Stimulated activated CD8-positive, alpha-beta memory T cell treated with anti-CD3 and anti-CD28 coated beads, Interleukin-7, amount 100 ng/mL, for 1 hour (primary cell): ENCODE measurements around the gene CCDC141.

Experiments used
- DNase-seq, 2 donors: peaks; one replicate each; pipeline ENCODE4 v3.0.0-alpha.2; 2020; ENCODE audit warnings: low read depth in 2 of 2

CCDC141 gene

GRCh38 chr2:178980815-178981214, 69.1 kb downstream of the CCDC141 start:
- no peak for DNase-seq

- DNase-seq: no peak
Measured at GRCh38 chr2:178978667-178979066, 71.3 kb downstream of the CCDC141 start.

- DNase-seq: no peak
Measured at GRCh38 chr2:178976351-178976750, 73.6 kb downstream of the CCDC141 start.

GRCh38 chr2:178962805-178963433, 87.0 kb downstream of the CCDC141 start:
- DNase-seq: no peak

- no peak for DNase-seq
Measured at GRCh38 chr2:178962152-178962551, 87.8 kb downstream of the CCDC141 start.

- no peak for DNase-seq
Measured at GRCh38 chr2:178954049-178954448, 95.9 kb downstream of the CCDC141 start.

GRCh38 chr2:178951266-178952006, 98.5 kb downstream of the CCDC141 start:
- no peak for DNase-seq

GRCh38 chr2:178949584-178949983, 100.4 kb downstream of the CCDC141 start:
- DNase-seq: no peak

GRCh38 chr2:178949151-178949550, 100.8 kb downstream of the CCDC141 start:
- DNase-seq: no peak

GRCh38 chr2:178947006-178947405, 102.9 kb downstream of the CCDC141 start:
- DNase-seq: no peak

GRCh38 chr2:178946494-178946893, 103.4 kb downstream of the CCDC141 start:
- DNase-seq: no peak

- no peak for DNase-seq
Measured at GRCh38 chr2:178943745-178944144, 106.2 kb downstream of the CCDC141 start.

GRCh38 chr2:178934571-178934970, 115.4 kb downstream of the CCDC141 start:
- DNase-seq: no peak

- no peak for DNase-seq
Measured at GRCh38 chr2:178933493-178933892, 116.4 kb downstream of the CCDC141 start.

GRCh38 chr2:178928077-178928476, 121.9 kb downstream of the CCDC141 start:
- DNase-seq: no peak

GRCh38 chr2:178927173-178927572, 122.8 kb downstream of the CCDC141 start:
- DNase-seq: no peak

GRCh38 chr2:178924817-178925216, 125.1 kb downstream of the CCDC141 start:
- no peak for DNase-seq

GRCh38 chr2:178923546-178923945, 126.4 kb downstream of the CCDC141 start:
- no peak for DNase-seq

- no peak for DNase-seq
Measured at GRCh38 chr2:178920916-178921513, 128.9 kb downstream of the CCDC141 start.

- DNase-seq: no peak
Measured at GRCh38 chr2:178917555-178917954, 132.4 kb downstream of the CCDC141 start.

GRCh38 chr2:178915423-178916173, 134.3 kb downstream of the CCDC141 start:
- no peak for DNase-seq

GRCh38 chr2:178914259-178914849, 135.6 kb downstream of the CCDC141 start:
- peak; percentile 27 to 54 for DNase-seq
